Ishikawa (cell line): ENCODE measurements around the gene PTPRM.

Source experiments
- CEBPB ChIP-seq: IDR thresholded peaks from 2 replicates; pipeline ENCODE4 v1.6.1; 2012
- CREB1 ChIP-seq: IDR thresholded peaks from 2 replicates; pipeline ENCODE4 v1.6.1; 2012; ENCODE audit warnings: low read depth
- EGR1 ChIP-seq: IDR thresholded peaks from 2 replicates; pipeline ENCODE4 v1.6.1; 2012
- EP300 ChIP-seq: IDR thresholded peaks from 2 replicates; pipeline ENCODE4 v1.6.1; 2012; ENCODE audit warnings: borderline replicate concordance
- FOXM1 ChIP-seq: IDR thresholded peaks from 2 replicates; pipeline ENCODE4 v1.6.1; 2012; ENCODE audit warnings: low read depth, borderline replicate concordance
- MAX ChIP-seq: IDR thresholded peaks from 2 replicates; pipeline ENCODE4 v1.6.1; 2012
- NFIC ChIP-seq: IDR thresholded peaks from 2 replicates; pipeline ENCODE4 v1.6.1; 2012
- RAD21 ChIP-seq: IDR thresholded peaks from 2 replicates; pipeline ENCODE4 v1.6.1; 2012; ENCODE audit warnings: low read depth
- REST ChIP-seq: IDR thresholded peaks from 2 replicates; pipeline ENCODE4 v1.6.1; 2012; ENCODE audit warnings: low read depth, mild to moderate bottlenecking
- TAF1 ChIP-seq: IDR thresholded peaks from 2 replicates; pipeline ENCODE4 v1.6.1; 2012; ENCODE audit warnings: low read depth, mild to moderate bottlenecking
- TCF12 ChIP-seq: IDR thresholded peaks from 2 replicates; pipeline ENCODE4 v1.6.1; 2012; ENCODE audit warnings: low read depth
- TEAD4 ChIP-seq: IDR thresholded peaks from 2 replicates; pipeline ENCODE4 v1.6.1; 2012
- YY1 ChIP-seq: IDR thresholded peaks from 2 replicates; pipeline ENCODE4 v1.6.1; 2012; ENCODE audit warnings: low read depth
- ZBTB7A ChIP-seq: IDR thresholded peaks from 2 replicates; pipeline ENCODE4 v1.6.1; 2012; ENCODE audit warnings: low read depth
- TF ChIP-seq, protein P1 (sequence below): IDR thresholded peaks from 2 replicates; pipeline ENCODE4 v1.6.1; 2012

PTPRM gene

GRCh38 chr18:7557973-7558372 lies 9.1 kb upstream of the PTPRM start:
- TF ChIP-seq YY1 (no peak), CREB1 (no peak), EP300 (no peak), MAX (no peak), ZBTB7A (no peak), TEAD4 (no peak), NFIC (no peak), RAD21 (no peak), TCF12 (no peak), REST (no peak), TAF1 (no peak), FOXM1 (no peak), EGR1 (no peak), CEBPB (no peak)
- TF ChIP-seq, protein P1, sequence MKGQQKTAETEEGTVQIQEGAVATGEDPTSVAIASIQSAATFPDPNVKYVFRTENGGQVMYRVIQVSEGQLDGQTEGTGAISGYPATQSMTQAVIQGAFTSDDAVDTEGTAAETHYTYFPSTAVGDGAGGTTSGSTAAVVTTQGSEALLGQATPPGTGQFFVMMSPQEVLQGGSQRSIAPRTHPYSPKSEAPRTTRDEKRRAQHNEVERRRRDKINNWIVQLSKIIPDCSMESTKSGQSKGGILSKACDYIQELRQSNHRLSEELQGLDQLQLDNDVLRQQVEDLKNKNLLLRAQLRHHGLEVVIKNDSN = no peak

DNA sequence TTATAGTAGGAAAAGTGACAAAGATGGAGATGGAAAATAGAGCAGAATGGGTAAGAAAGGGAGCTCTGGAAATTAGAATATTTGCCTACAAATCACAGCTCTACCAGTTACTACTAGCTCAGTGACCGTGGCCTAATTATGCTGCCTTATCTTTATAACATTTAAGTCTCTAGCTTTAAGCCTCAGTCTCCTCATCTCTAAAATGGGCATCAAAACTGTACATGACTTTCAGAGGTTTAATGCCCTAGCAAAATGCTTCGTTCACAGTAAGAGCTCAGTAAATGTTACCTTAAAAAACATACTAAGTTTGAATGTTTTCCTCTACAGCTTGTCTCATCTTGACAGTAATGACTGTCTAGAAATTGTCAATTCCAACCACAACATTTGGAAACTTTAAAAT lies 8.3 kb upstream of the PTPRM start:
- TF ChIP-seq NFIC (no peak), RAD21 (no peak), REST (no peak), CREB1 (no peak), EP300 (no peak), TEAD4 (no peak), FOXM1 (no peak), CEBPB (no peak), EGR1 (no peak), TCF12 (no peak), TAF1 (no peak), ZBTB7A (no peak), MAX (no peak), YY1 (no peak)
- TF ChIP-seq, protein P1 = no peak

DNA sequence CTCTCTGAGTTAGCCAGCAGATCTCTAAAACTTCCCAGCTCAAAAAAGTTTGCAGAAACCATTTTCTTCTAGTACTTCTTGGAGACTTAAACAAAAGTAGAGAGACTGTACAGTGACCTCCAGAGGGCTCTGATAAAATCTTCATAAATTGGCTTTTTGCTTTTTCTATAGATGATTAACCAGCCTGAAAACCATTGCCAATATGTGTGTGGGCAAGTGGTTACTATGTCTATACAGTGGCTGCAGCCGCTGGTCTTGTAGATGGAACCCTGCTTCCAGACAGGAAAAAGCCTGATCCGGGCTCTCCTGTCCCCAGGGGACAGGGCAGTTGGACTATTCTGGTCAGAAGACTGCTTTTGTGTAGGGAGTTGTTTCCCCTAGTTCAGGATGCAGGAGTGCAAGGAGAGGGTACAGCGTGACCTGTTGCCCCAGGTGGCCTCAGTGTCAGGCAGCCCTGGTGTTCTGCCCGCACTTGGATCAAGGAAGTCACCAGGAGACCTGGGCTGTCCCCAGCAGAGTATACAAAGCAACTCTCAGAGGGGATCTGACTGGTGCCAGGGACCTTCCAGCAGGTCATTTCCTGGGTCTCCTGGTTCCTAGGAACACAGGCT lies 7.3 kb upstream of the PTPRM start:
- TF ChIP-seq FOXM1 (no peak), MAX (no peak), CREB1 (no peak), NFIC (no peak), ZBTB7A (no peak), REST (no peak), CEBPB (no peak), TCF12 (no peak), TAF1 (no peak), YY1 (no peak), EP300 (no peak), EGR1 (no peak), TEAD4 (no peak), RAD21 (no peak)
- TF ChIP-seq, protein P1 = no peak
